Cardiac fibroblast (primary cell): ENCODE measurements around the gene MAD2L1BP.

Experiments used
- DNase-seq, 2 donors: peaks; one replicate each; pipeline versions ENCODE4 v3.0.0 to v3.0.0-alpha.2; 2010; ENCODE audit warnings: low read depth in 2 of 2
- H3K4me3 ChIP-seq, 2 donors: replicated peaks in 1 of 2; 1 replicate in 1 of 2; 2 replicates in 1 of 2; pipeline ENCODE4 v1.5.1; 2011; ENCODE audit warnings: low read depth in 2 of 2, low read length in 2 of 2, mild to moderate bottlenecking in 2 of 2, moderate library complexity in 1 of 2
- TF ChIP-seq, protein P1 (sequence below): IDR thresholded peaks from one replicate; pipeline ENCODE4 v1.5.1; 2011; ENCODE audit warnings: low read depth, mild to moderate bottlenecking, low read length, inconsistent platforms

MAD2L1BP gene

DNA sequence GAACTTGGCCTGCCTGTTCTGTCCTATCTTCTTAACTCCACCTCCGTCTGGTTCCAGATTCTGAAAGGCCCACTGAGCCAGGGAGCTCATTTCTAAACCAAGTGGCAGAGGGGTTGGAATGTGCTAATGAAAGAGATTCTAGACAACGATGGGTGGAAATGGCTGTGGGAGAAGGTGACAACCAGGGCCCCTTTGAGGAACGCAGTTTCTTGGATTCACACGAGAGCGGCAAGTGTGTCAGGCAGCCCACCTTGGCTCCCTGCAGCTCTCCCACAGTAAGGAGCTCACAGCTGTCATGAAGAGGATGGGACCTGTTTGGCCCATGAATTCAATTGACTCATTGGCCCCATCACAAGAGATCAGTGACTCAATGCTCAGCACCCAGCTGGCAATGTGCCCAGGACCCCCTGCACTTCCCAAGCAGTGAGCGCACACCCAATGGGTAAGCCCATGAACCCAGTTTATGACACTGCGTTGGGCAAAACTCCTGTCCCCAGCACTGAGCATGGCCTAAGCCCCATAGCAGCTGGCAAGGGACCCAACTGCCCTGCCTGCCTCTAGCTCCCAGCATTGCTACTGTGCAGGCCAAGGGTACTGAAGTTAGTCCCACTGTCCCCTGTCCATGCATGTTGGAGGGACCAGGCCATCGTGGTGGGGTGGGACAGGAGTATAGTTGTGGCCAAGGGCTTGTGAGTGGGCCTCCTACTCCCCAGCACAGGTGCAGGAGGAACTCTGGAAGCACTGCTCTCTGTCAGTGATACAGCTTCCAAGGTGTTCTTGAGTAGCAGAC lies 35.6 kb downstream of the MAD2L1BP start:
- TF ChIP-seq, protein P1, sequence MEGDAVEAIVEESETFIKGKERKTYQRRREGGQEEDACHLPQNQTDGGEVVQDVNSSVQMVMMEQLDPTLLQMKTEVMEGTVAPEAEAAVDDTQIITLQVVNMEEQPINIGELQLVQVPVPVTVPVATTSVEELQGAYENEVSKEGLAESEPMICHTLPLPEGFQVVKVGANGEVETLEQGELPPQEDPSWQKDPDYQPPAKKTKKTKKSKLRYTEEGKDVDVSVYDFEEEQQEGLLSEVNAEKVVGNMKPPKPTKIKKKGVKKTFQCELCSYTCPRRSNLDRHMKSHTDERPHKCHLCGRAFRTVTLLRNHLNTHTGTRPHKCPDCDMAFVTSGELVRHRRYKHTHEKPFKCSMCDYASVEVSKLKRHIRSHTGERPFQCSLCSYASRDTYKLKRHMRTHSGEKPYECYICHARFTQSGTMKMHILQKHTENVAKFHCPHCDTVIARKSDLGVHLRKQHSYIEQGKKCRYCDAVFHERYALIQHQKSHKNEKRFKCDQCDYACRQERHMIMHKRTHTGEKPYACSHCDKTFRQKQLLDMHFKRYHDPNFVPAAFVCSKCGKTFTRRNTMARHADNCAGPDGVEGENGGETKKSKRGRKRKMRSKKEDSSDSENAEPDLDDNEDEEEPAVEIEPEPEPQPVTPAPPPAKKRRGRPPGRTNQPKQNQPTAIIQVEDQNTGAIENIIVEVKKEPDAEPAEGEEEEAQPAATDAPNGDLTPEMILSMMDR = no peak
- H3K4me3 ChIP-seq = no peak overlapping the region
- DNase-seq = no peak

DNA sequence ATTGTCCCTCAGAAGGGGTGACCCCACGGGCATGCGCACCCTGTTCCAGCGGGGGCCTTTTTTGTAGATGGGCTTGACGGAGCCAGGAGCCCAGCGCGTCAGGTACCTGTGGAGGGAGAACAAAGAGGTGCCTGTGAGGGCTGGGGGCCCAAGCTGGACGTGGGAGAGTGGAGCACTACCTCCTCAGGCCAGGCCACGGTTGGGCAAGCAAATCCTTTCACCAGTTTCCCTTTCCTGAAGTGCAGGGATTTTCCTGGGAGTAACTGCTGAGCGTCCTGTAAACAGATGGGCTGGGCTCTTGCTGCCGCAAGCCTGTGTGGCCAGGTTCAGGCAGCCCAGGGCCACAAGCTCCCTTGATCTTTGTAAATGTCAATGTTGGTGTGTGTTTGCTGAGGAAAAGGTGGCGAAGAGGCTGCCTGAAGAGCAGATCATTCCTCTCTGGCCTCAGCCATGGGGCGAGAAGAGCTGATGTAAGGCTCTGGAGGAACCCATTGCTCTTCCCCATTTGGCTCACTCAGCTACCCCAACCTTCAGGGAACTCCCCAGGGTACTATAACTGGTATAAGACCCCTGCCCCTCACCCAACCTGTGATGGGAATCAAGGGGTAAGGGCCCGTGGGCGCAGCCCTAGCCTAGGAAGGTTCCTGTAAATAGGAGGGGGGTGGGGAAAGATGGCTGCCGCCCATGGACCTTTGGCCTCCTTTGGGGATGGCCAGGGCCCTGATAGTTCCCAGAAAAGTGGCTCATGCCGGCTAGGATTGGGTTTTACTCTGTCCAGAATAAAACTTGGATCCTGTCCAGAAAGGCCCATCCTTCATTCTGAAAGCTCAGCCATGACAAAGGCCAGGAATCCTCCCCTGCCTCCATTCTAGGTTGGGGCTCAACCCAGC lies 36.4 kb downstream of the MAD2L1BP start:
- H3K4me3 ChIP-seq = no peak overlapping the region
- no peak for DNase-seq
- TF ChIP-seq, protein P1 = no peak

- TF ChIP-seq, protein P1 = no peak
- no peak overlapping the region for H3K4me3 ChIP-seq
- DNase-seq = no peak
These were observed 37.9 kb downstream of the MAD2L1BP start for GRCh38 chr6:43673444-43674084.

- DNase-seq = no peak
- TF ChIP-seq, protein P1 = no peak
- no peak overlapping the region for H3K4me3 ChIP-seq
These were observed 38.7 kb downstream of the MAD2L1BP start for GRCh38 chr6:43674291-43674690.

DNA sequence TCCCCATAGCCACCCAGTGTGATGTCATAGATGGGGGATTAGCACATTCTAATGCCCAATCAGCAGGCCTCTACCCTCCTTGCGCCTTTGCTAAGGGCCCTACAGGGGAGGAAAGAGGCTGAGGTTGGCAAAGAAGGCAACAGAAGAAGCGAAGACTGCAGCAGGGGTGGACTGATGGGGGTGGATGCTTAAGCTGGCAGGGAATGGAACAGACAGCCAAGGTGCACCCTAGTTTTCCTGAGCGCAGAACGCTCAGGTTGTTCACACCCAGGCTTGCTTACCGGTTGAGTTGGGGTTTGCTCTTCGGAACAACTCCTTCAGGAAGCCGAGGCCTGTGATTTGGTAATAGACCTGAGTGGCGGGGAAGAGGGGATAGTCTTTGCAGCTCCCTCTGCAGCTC lies 39.3 kb downstream of the MAD2L1BP start:
- DNase-seq = no peak
- TF ChIP-seq, protein P1 = no peak
- no peak overlapping the region for H3K4me3 ChIP-seq

DNA sequence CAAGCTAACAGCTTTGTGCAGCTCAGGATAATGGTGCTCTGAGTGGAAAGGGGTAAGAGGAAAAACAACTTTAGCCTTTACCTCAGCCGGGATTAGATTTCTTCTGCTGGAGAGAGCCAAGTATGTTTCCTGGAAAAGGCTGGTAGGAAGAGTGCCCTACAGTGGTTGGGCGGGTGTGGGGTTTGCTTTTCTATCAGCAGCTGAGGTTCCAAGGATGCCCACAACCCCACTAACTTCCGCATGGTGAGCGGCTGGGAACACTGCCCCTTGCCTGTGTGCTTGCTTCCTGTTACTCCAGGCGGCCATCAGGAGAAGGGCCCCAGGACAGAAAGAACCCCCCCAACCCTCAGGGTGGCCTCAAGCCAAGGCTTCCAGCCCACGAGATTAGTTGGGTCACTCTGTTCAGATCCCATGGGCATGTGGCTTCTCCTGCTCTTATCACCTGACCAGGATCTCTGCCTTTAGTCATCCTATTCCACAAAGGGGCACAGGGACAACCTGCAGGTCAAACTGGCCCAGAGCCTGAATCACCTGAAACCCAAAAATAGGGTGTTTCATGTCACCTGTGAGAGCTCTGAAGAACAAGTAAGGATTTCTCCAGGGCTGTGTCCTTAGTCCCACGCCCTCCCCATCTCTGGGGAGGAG lies 41.4 kb downstream of the MAD2L1BP start:
- DNase-seq = no peak
- H3K4me3 ChIP-seq = no peak overlapping the region
- TF ChIP-seq, protein P1 = no peak
